Lung (tissue), 12 donors: Measurements from ENCODE around the gene PRDM15. TPM values are rescaled to one million over a fixed set of nuclear protein-coding genes. Genes with fewer than 3 reads are reported as not detected.

Experiments used
- ATAC-seq: fragments of 200-7000 bp; cut with Tn5 transposase; one replicate; pipeline ENCODE4 v1.9.1; 2020; ENCODE audit warnings: moderate number of reproducible peaks; ENCODE audit not compliant: insufficient read depth, low FRiP score
- DNase-seq, 3 donors: peaks; one replicate each; pipeline ENCODE4 v3.0.0-alpha.2; 2013 to 2017
- H3K27ac ChIP-seq, 2 donors: one replicate each; pipeline ENCODE4 v1.5.1; 2013; ENCODE audit warnings: mild to moderate bottlenecking in 2 of 2, moderate library complexity in 2 of 2, control low read depth in 1 of 2, inconsistent platforms in 1 of 2, low read depth in 1 of 2, low read length in 1 of 2
- H3K27me3 ChIP-seq, 3 donors: one replicate each; pipeline ENCODE4 v1.5.1; 2013; ENCODE audit warnings: low read length in 2 of 3; ENCODE audit not compliant: control insufficient read depth in 3 of 3, insufficient read depth in 3 of 3
- H3K36me3 ChIP-seq, 4 donors: one replicate each; pipeline ENCODE4 v1.5.1; 2013; ENCODE audit warnings: low read length in 4 of 4, mild to moderate bottlenecking in 1 of 4, moderate library complexity in 1 of 4; ENCODE audit not compliant: control insufficient read depth in 4 of 4, insufficient read depth in 4 of 4
- H3K4me1 ChIP-seq, 5 donors: one replicate each; pipeline ENCODE4 v1.5.1; 2013; ENCODE audit warnings: low read length in 5 of 5, mild to moderate bottlenecking in 2 of 5, moderate library complexity in 1 of 5; ENCODE audit not compliant: control insufficient read depth in 5 of 5, insufficient read depth in 5 of 5
- H3K4me3 ChIP-seq: one replicate; pipeline ENCODE4 v1.5.1; 2013; ENCODE audit warnings: mild to moderate bottlenecking, control low read depth, moderate library complexity
- H3K9ac ChIP-seq, 2 donors: one replicate each; pipeline ENCODE4 v1.5.1; 2013; ENCODE audit warnings: low read length in 2 of 2, control low read depth in 1 of 2; ENCODE audit not compliant: insufficient read depth in 1 of 2
- H3K9me3 ChIP-seq, 4 donors: one replicate each; pipeline ENCODE4 v1.5.1; 2013; ENCODE audit warnings: low read length in 3 of 4, mild to moderate bottlenecking in 1 of 4, moderate library complexity in 1 of 4; ENCODE audit not compliant: control insufficient read depth in 4 of 4, insufficient read depth in 3 of 4
- WGBS, 2 donors: extraction: QIAGEN DNeasy Blood & Tissue Kit; methylation state at CpG; one replicate each; pipeline ENCODE4 v1.1.7; 2013; 5-methylcytosine and 5-hydroxymethylcytosine counted together
- polyA plus RNA-seq, 2 donors: library from polyadenylated mRNA; stranded (reverse); fragments of 200-250 nt; gene quantifications; one replicate each; pipeline ENCODE4 v1.2.1, GENCODE V29; 2013
- total RNA-seq, 2 donors: library from RNA; depleted of rRNA in 1 of 2; stranded (reverse); fragments of >200 nt in 1 of 2; gene quantifications; one replicate each; pipeline ENCODE4 v1.2.1, GENCODE V29; 2014 to 2021
- TF ChIP-seq, protein P1 (sequence below): IDR thresholded peaks from 2 replicates; pipeline ENCODE4 v1.5.1; 2012; ENCODE audit warnings: mild to moderate bottlenecking; ENCODE audit errors: control extremely low read depth, extremely low read depth
- donor health status: control.
- donor health status: control.
- donor health status: Bipolar disorder and iron deficiency.
- donor health status: healthy.
- donor health status: DM: yes; HTN: yes; CAD: no.

PRDM15 gene
- total and polyA plus RNA-seq, 4 donors, result 2.4 to 7.2 (median 4.1) TPM

DNA sequence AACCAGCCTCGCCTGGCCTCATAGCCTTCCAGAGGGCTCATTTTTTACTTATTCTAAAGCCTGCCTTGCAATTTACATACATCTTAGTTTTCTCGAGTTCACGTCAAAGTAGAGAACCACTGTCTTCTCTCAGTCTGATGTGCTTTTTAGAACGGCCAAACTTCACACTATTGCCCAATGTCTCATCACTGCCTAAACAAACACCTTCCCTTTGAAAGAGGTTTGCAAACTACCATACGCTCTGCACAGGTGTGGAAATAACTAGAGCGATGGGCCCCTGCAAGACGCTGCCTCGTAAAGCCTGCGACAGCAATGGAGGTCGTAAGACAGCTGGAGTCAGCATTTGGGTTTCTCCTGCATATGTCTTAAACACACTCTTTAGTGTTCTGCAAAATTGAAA is 22.6 kb downstream of the PRDM15 start:
- H3K4me3 ChIP-seq, result no peak overlapping the region
- no peaks in the 10 kb centered on the region for H3K9me3 ChIP-seq
- TF ChIP-seq, protein P1, sequence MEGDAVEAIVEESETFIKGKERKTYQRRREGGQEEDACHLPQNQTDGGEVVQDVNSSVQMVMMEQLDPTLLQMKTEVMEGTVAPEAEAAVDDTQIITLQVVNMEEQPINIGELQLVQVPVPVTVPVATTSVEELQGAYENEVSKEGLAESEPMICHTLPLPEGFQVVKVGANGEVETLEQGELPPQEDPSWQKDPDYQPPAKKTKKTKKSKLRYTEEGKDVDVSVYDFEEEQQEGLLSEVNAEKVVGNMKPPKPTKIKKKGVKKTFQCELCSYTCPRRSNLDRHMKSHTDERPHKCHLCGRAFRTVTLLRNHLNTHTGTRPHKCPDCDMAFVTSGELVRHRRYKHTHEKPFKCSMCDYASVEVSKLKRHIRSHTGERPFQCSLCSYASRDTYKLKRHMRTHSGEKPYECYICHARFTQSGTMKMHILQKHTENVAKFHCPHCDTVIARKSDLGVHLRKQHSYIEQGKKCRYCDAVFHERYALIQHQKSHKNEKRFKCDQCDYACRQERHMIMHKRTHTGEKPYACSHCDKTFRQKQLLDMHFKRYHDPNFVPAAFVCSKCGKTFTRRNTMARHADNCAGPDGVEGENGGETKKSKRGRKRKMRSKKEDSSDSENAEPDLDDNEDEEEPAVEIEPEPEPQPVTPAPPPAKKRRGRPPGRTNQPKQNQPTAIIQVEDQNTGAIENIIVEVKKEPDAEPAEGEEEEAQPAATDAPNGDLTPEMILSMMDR, result no peak
- 81 to 88% methylated on average over 10 of the region's 10 CpGs for WGBS, 2 donors
- peaks cover 3 to 36% (median 14%) of the 10 kb centered on the region in 4 donors for H3K36me3 ChIP-seq
- H3K4me1 ChIP-seq, result no peaks in the 10 kb centered on the region
- H3K27ac ChIP-seq, result no peak overlapping the region
- no peaks in the 10 kb centered on the region for H3K27me3 ChIP-seq
- H3K9ac ChIP-seq, result no peak overlapping the region
- ATAC-seq (no peak), DNase-seq (no peak)

- TF ChIP-seq, protein P1, result no peak
- Histone ChIP-seq H3K9ac (no peak overlapping the region), H3K27ac (no peak overlapping the region), H3K36me3 (peaks cover 3 to 36% (median 14%) of the 10 kb centered on the region in 4 donors), H3K4me3 (no peak overlapping the region), H3K27me3 (no peaks in the 10 kb centered on the region), H3K4me1 (no peaks in the 10 kb centered on the region), H3K9me3 (no peaks in the 10 kb centered on the region)
- WGBS, 2 donors, result 94 to 97% methylated on average over 31 of the region's 31 CpGs
- DNase-seq, result no peak
- no peak for ATAC-seq
Measured at GRCh38 chr21:41854426-41854995, 24.6 kb downstream of the PRDM15 start.

GRCh38 chr21:41852929-41853320 is 26.2 kb downstream of the PRDM15 start:
- Histone ChIP-seq H3K9ac (no peak overlapping the region), H3K4me1 (peaks cover 0 to 5% (median 0%) of the 10 kb centered on the region in 5 donors), H3K27ac (no peak overlapping the region), H3K4me3 (no peak overlapping the region), H3K9me3 (no peaks in the 10 kb centered on the region), H3K36me3 (peaks cover 3 to 28% (median 14%) of the 10 kb centered on the region in 4 donors), H3K27me3 (no peaks in the 10 kb centered on the region)
- ATAC-seq, result no peak
- 94 to 95% methylated on average over 9 of the region's 9 CpGs for WGBS, 2 donors
- TF ChIP-seq, protein P1, result no peak
- no peak for DNase-seq
